Esophagus squamous epithelium (tissue), 5 donors: ENCODE results near the gene MSMB. TPM values are rescaled to one million over a fixed set of nuclear protein-coding genes. Genes with fewer than 3 reads are reported as not detected.
"Not testable (repeated sequence)": the region's sequence is repeated elsewhere in the genome, so short reads cannot be mapped to it uniquely, and the experiment has no call there.

Source experiments
- DNase-seq: peaks from one replicate; lab custom pipeline; 2025; lab: John Stamatoyannopoulos, UW
- H3K27ac ChIP-seq, 4 donors: fragments of 200-600 bp; sonication (generic); one replicate each; pipeline ENCODE4 v1.5.1; 2016 to 2019; ENCODE audit warnings: mild to moderate bottlenecking in 1 of 4
- H3K27me3 ChIP-seq, 4 donors: fragments of 200-600 bp; sonication (generic); 1 replicate in 3 of 4; 2 replicates in 1 of 4; pipeline versions ENCODE4 v1.5.1 to v1.6.0; 2017 to 2021; ENCODE audit warnings: antibody characterized with exemption in 1 of 4
- H3K36me3 ChIP-seq, 3 donors: fragments of 200-600 bp; sonication (generic); one replicate each; pipeline ENCODE4 v1.5.1; 2016 to 2019
- H3K4me1 ChIP-seq, 3 donors: fragments of 200-600 bp; sonication (generic); one replicate each; pipeline ENCODE4 v1.5.1; 2017 to 2019
- H3K4me3 ChIP-seq, 4 donors: fragments of 200-600 bp; sonication (generic); 1 replicate in 3 of 4; 2 replicates in 1 of 4; pipeline ENCODE4 v1.5.1; 2016 to 2019; ENCODE audit warnings: mild to moderate bottlenecking in 2 of 4, moderate library complexity in 1 of 4
- H3K9me3 ChIP-seq, 3 donors: fragments of 200-600 bp; sonication (generic); one replicate each; pipeline ENCODE4 v1.5.1; 2016 to 2019
- CTCF ChIP-seq, 6 experiments: fragments of 450-650 bp in 4 of 6; fragments of 200-600 bp in 2 of 6; sonication (generic) in 2 of 6; IDR thresholded peaks; one replicate each; pipeline ENCODE4 v1.5.1; 2016 to 2019; ENCODE audit warnings: antibody characterized with exemption in 6 of 6, mild to moderate bottlenecking in 4 of 6, moderate library complexity in 4 of 6
- POLR2A ChIP-seq, 4 donors: fragments of 450-650 bp; IDR thresholded peaks; one replicate each; pipeline ENCODE4 v1.6.1; 2017; ENCODE audit warnings: antibody characterized with exemption in 4 of 4, mild to moderate bottlenecking in 4 of 4, moderate library complexity in 3 of 4
- WGBS, 2 donors: methylation state at CpG; one replicate each; pipeline ENCODE4 v1.1.5; 2018; 5-methylcytosine and 5-hydroxymethylcytosine counted together
- intact Hi-C: fragments of 100-400 bp; cut with DNase I; formaldehyde crosslinking; loops from one replicate; pipeline ENCODE4 v1.15.0; 2022
- total RNA-seq, 4 donors: library from RNA; depleted of rRNA; stranded (reverse); fragments of >200 nt; gene quantifications; one replicate each; pipeline ENCODE4 v1.1.0, GENCODE V29; 2016
- donor health status: DM: yes; HTN: yes; CAD: no.

MSMB gene
- total RNA-seq, 4 donors from 2014 or later = 8.4 TPM; not detected in 3

- 78 to 82% methylated on average over 3 to 5 of the region's 12 CpGs for WGBS, 2 donors
- Histone ChIP-seq H3K9me3 (no peaks in the 10 kb centered on the region), H3K4me1 (peaks cover 0 to 3% (median 0%) of the 10 kb centered on the region in 3 donors), H3K27me3 (no peaks in the 10 kb centered on the region), H3K4me3 (no peak overlapping the region), H3K27ac (no peak overlapping the region), H3K36me3 (no peaks in the 10 kb centered on the region)
- intact Hi-C loops = no loop called here
- no peak for DNase-seq
- TF ChIP-seq POLR2A (IDR thresholded peaks at IDR 0.05) (no peak), CTCF (IDR thresholded peaks at IDR 0.05) (no peak)
Measured at GRCh38 chr10:46091828-46092523, 45.9 kb upstream of the MSMB start.

GRCh38 chr10:46091080-46091827 lies 45.2 kb upstream of the MSMB start:
- DNase-seq = no peak
- intact Hi-C loops = no loop called here
- H3K27me3 ChIP-seq = no peaks in the 10 kb centered on the region
- TF ChIP-seq CTCF (IDR thresholded peaks at IDR 0.05) (no peak), POLR2A (IDR thresholded peaks at IDR 0.05) (no peak)
- WGBS, 2 donors = 40% methylated on average over 3 of the region's 9 CpGs; no CpG with 5 or more reads in 1 of the 2 donors
- H3K27ac ChIP-seq = no peak overlapping the region
- H3K36me3 ChIP-seq = no peaks in the 10 kb centered on the region
- H3K4me3 ChIP-seq = no peak overlapping the region
- H3K4me1 ChIP-seq = no peaks in the 10 kb centered on the region
- H3K9me3 ChIP-seq = no peaks in the 10 kb centered on the region

- Histone ChIP-seq H3K4me1 (no peaks in the 10 kb centered on the region), H3K27me3 (no peaks in the 10 kb centered on the region), H3K36me3 (no peaks in the 10 kb centered on the region), H3K27ac (no peak overlapping the region), H3K9me3 (no peaks in the 10 kb centered on the region), H3K4me3 (no peak overlapping the region)
- TF ChIP-seq CTCF (IDR thresholded peaks at IDR 0.05) = no peak
- no peak for TF ChIP-seq POLR2A (IDR thresholded peaks at IDR 0.05)
- WGBS, 2 donors = 83% methylated on average over 7 to 8 of the region's 10 CpGs
- DNase-seq = no peak
- intact Hi-C loops = no loop called here
Measured at GRCh38 chr10:46090258-46090812, 44.3 kb upstream of the MSMB start.

- H3K36me3 ChIP-seq, H3K4me3 ChIP-seq, H3K4me1 ChIP-seq, DNase-seq, H3K27ac ChIP-seq, H3K27me3 ChIP-seq, intact Hi-C loops, H3K9me3 ChIP-seq: not testable (repeated sequence)
- WGBS, 2 donors = 87 to 93% methylated on average over 11 of the region's 11 CpGs
Measured at GRCh38 chr10:46087381-46087780, 41.3 kb upstream of the MSMB start.

- Histone ChIP-seq H3K36me3 (no peaks in the 10 kb centered on the region), H3K4me3 (no peak overlapping the region), H3K27ac (no peak overlapping the region), H3K27me3 (no peaks in the 10 kb centered on the region), H3K9me3 (no peaks in the 10 kb centered on the region), H3K4me1 (no peaks in the 10 kb centered on the region)
- intact Hi-C loops = no loop called here
- DNase-seq = no peak
- WGBS, 2 donors = 51 to 60% methylated on average over 12 of the region's 12 CpGs
- no peak for TF ChIP-seq CTCF (IDR thresholded peaks at IDR 0.05)
- no peak for TF ChIP-seq POLR2A (IDR thresholded peaks at IDR 0.05)
Measured at GRCh38 chr10:46084321-46085165, 38.5 kb upstream of the MSMB start.
